ENCODE results near the gene RCC1. TPM values are rescaled to one million over a fixed set of nuclear protein-coding genes. Genes with fewer than 3 reads are reported as not detected.

RCC1 gene
- total and polyA plus RNA-seq, 2 experiments from 2014 or later = 15.7 to 37.3 TPM

DNA sequence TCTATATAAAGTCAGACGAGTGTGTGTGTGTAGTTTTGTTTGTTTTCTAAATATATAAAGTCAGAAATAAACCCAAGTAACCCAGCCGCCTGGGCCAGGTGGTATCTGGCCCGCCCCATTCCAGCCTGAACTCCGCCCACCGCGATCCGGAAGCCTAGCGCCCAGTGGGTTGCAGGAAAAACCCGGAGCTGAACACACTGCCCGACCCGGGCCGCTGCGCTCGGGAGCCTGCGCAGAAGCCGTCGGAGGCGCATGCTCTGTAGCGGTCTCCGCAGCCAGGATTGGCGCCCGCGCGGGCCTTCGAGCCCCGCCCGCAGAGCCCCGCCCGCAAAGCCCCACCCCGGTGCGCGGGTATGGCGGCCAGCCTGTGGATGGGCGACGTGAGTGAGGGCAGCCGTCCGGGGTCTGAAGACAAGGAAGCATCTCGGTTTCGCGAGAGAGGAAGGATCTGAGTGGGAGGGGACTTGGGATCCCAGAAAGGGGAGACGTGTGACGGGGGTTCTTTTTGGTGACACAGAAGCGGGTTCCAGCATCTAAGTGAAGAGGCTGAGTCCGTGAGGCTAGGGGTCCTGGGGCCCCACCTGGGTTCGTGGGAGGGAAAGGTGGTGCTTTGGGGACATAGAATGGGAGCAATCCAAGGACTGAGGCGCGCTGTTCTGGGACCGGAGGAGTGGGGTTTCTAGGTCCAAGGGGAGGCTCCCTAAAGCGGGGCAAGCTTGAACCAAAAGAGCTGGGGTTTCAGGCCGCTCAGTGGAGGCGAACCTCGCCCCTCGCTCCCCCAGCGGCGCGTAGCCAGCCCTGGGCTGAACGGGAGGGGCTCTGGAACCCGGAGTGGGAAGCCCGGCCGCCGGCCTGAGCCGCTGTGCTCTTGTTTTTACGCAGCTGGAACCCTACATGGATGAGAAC is 47.2 kb downstream of the RCC1 start, which contains the start of gene TRNAU1AP:
TSS of gene TRNAU1AP (plus strand) at position 328 of the 906 bp plus-strand sequence. CDS start at position 354, 26 bp downstream.
- TF ChIP-seq EZH2 (IDR thresholded peaks at IDR 0.05; ENCODE audit: borderline replicate concordance) (no peak), CTCF (IDR thresholded peaks at IDR 0.05; ENCODE audit: poor library complexity) (peak; percentile 0)
- peak within 1 kb of the TSS; percentile 73 for H3K27ac ChIP-seq
- peaks cover 6% of the 10 kb centered on the region for H3K4me1 ChIP-seq (ENCODE audit: insufficient read depth)
- DNase-seq (ENCODE audit: low spot score) = peak; percentile 98
- H3K4me3 ChIP-seq = peak within 1 kb of the TSS; percentile 47
- under 1% methylated on average over 48 of the region's 63 CpGs for WGBS (ENCODE audit: low lambda C conversion rate, missing lambda C conversion rate)
- peaks cover 6% of the 10 kb centered on the region for H3K79me2 ChIP-seq
- H4K20me1 ChIP-seq (ENCODE audit: insufficient read depth, poor library complexity, severe bottlenecking) = no peaks in the 10 kb centered on the region
- no peaks in the 10 kb centered on the region for H3K27me3 ChIP-seq
- H2AFZ ChIP-seq = peak within 1 kb of the TSS; percentile 81
- H3K9me3 ChIP-seq (ENCODE audit: low read depth) = no peaks in the 10 kb centered on the region
- H3K4me2 ChIP-seq = peak within 1 kb of the TSS; percentile 92
- H3K36me3 ChIP-seq (replicated peaks; ENCODE audit: insufficient read depth, low read depth) = no peaks in the 10 kb centered on the region
- H3K9me2 ChIP-seq (replicated peaks; ENCODE audit: insufficient read depth) = no peaks in the 10 kb centered on the region

GRCh38 chr1:28560886-28561285 is 55.0 kb downstream of the RCC1 start:
- H3K4me2 ChIP-seq = no peak overlapping the region
- no peaks in the 10 kb centered on the region for H3K27me3 ChIP-seq
- DNase-seq (ENCODE audit: low spot score) = no peak
- no peaks in the 10 kb centered on the region for H4K20me1 ChIP-seq (ENCODE audit: insufficient read depth, poor library complexity, severe bottlenecking)
- no peaks in the 10 kb centered on the region for H3K79me2 ChIP-seq
- H3K9me3 ChIP-seq (ENCODE audit: low read depth) = no peaks in the 10 kb centered on the region
- no peak overlapping the region for H2AFZ ChIP-seq
- no peaks in the 10 kb centered on the region for H3K9me2 ChIP-seq (replicated peaks; ENCODE audit: insufficient read depth)
- H3K4me3 ChIP-seq = no peak overlapping the region
- 94% methylated on average over 3 of the region's 3 CpGs for WGBS (ENCODE audit: low lambda C conversion rate, missing lambda C conversion rate)
- no peaks in the 10 kb centered on the region for H3K36me3 ChIP-seq (replicated peaks; ENCODE audit: insufficient read depth, low read depth)
- no peaks in the 10 kb centered on the region for H3K4me1 ChIP-seq (ENCODE audit: insufficient read depth)
- TF ChIP-seq EZH2 (IDR thresholded peaks at IDR 0.05; ENCODE audit: borderline replicate concordance) (no peak), EZH2phosphoT487 (IDR thresholded peaks at IDR 0.05; ENCODE audit: low read depth, severe bottlenecking, unreplicated experiment) (no peak), CTCF (IDR thresholded peaks at IDR 0.05; ENCODE audit: poor library complexity) (no peak)
- no peak overlapping the region for H3K27ac ChIP-seq

DNA sequence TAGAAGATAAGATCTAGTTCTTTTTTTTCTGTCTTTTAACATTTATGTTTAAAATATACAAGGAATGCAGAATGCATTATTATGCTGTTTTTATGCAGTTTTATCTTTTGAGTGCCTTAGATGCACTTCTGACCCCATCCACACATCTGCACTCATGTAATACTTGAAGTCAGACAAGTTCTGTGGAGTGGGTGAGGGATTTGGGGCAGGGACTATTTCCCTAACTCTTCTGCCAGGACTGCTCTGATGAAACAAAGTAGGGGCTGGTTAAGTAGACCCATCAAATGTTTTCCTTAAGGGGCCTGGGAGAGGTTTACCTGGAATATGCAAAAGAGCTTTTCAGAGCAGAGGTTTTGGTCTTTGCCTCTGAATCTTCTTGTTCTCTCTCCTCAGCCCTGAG is 58.5 kb downstream of the RCC1 start:
- Histone ChIP-seq H3K36me3 (replicated peaks; ENCODE audit: insufficient read depth, low read depth) (no peaks in the 10 kb centered on the region), H3K9me3 (ENCODE audit: low read depth) (no peaks in the 10 kb centered on the region), H3K4me3 (no peak overlapping the region), H2AFZ (no peak overlapping the region), H3K9me2 (replicated peaks; ENCODE audit: insufficient read depth) (no peaks in the 10 kb centered on the region), H3K4me1 (ENCODE audit: insufficient read depth) (no peaks in the 10 kb centered on the region), H3K4me2 (no peak overlapping the region), H3K27ac (no peak overlapping the region), H3K79me2 (no peaks in the 10 kb centered on the region), H3K27me3 (no peaks in the 10 kb centered on the region), H4K20me1 (ENCODE audit: insufficient read depth, poor library complexity, severe bottlenecking) (no peaks in the 10 kb centered on the region)
- no peak for TF ChIP-seq EZH2phosphoT487 (IDR thresholded peaks at IDR 0.05; ENCODE audit: low read depth, severe bottlenecking, unreplicated experiment)
- no peak for TF ChIP-seq CTCF (IDR thresholded peaks at IDR 0.05; ENCODE audit: poor library complexity)
- no peak for TF ChIP-seq EZH2 (IDR thresholded peaks at IDR 0.05; ENCODE audit: borderline replicate concordance)
- DNase-seq (ENCODE audit: low spot score) = no peak
